HG02884 (cell line): ENCODE data around the gene HRH3.

Experiments
- ATAC-seq: cut with Tn5 transposase; IDR thresholded peaks from one replicate; pipeline ENCODE4 v1.9.1; 2021; ENCODE audit warnings: mild to moderate bottlenecking, moderate library complexity; ENCODE audit not compliant: unreplicated experiment

HRH3 gene

DNA sequence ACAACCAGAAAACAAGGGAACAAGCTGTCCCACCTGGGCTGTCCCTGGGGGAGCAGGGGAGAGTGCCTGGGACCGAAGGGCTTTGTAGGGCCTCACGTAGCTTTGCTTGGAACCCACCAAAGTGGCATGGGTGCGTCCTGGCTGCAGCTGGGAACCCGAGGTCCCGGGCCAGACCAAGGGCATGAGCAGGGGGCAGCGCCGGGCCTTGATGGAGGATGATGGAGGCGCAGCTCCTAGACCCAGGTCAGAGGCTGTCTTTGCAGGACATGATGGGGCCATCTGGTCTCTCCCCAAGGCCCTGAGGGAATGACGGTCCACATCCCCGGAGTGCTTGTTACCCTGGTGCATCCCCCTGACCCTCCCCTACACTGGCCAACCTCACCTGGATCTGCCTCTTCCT lies 10.6 kb upstream of the HRH3 start:
- no peak for ATAC-seq

DNA sequence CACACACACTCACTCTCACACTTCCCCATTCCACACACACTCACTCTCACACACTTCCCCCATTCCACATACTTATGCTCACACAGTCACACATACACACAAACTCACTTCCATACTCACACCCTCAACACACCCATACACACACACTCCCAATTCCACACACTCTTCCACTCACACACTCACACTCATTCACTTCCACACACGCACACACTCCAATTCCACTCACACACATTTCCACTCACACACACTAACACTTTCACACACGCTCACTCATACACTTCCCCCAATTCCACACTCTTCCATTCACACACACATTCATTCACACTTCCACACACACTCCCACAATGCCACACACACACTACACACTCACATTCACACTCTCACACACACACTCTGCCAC lies 10.2 kb upstream of the HRH3 start:
- no peak for ATAC-seq

DNA sequence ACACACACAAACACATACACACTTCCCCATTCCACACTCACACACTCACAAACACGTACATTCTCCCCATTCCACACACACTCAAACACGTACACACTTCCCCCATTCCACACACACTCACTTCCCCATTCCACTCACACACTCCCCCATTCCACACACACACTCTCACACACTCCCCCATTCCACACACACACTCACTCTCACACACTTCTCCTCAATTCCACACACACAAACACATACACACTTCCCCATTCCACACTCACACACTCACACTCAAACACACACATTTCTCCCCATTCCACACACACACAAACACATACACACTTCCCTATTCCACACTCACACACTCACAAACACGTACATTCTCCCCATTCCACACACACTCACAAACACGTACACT lies 9.6 kb upstream of the HRH3 start:
- ATAC-seq: no peak

DNA sequence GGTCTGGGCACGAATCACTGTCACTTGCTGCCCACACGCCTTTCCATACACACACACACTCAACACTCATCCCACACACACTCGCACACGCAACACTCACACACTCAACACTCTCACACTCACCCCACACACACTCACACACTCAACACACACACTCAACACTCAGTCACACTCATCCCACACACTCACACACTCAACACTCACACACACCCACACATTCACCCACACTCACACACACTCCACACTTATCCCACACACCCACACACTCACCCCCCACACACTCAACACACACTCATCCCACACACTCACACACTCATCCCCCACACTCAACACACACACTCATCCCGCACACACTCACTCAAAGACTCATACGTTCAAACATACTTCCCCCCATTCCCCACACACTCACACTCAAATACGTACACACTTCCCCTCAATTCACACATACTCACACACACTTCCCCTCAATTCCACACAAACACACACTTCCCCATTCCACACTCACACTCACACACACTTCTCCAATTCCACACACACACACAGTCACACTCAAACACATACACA lies 9.0 kb upstream of the HRH3 start:
- no peak for ATAC-seq

DNA sequence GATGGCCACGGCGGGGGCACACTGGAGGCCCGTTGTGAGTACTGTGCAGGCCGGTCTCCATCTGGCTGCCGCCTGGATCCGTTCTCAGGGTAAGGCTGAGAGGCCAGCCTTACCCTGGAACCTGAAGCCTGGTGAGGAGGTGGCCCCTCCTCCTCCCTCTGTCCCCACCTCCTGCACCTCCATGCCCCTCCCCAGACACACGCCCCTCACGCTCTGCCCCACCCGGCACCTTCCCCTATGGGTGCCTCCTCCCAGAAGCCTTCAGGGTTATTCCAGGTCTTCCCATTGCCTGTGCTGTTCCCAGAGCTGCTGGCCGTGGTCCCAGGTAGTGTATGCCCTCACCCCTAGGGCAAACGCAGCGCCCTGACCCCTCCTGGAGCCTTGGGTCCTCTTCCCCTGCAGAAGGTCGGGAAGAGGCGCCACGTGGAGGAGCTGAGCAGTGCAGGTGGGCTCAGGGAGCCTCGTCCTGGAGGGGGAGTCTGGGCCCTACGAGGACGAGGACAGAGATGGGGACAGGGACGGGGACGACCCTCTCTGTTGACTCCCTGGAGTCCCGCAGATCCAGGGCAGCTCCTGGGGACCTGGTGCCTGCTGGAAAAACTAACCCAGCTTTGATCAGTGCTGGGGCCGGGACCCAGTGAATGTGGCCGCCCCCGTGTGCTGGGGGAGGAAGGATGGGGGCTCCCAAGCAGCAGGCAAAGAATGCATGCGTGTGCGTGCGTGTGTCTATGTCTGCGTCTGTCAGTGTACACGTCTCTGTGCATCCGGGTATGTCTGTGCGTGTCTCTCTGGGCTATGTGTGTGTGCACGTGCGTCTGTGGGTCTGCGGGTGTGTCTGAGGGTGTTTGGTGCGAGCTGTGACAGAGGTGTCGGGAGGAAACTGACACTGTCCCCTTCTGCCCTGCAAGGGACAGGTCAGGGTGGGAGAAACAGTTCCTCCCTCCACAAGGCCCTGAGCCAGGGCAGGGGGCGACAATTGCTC lies 8.2 kb upstream of the HRH3 start:
- no peak for ATAC-seq

DNA sequence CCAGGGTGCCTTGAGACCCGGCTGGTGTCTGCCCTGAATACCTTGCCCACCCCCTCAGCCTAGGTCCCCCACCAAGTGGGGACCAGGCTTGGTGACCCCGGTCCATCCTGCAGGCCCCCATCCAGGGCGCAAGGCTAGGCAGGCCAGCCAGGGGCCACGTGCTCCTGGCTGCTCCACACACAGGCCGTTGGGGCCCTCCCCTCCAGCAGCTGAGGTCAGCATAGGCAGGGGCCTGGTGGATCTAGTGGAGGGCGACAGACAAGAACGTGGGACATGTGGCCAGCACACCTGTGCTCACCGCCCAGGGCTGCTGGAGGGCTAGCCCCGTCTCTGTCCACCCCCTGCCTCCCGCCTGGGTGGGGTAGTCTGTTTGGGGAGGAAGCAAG lies 7.5 kb upstream of the HRH3 start:
- ATAC-seq: no peak

DNA sequence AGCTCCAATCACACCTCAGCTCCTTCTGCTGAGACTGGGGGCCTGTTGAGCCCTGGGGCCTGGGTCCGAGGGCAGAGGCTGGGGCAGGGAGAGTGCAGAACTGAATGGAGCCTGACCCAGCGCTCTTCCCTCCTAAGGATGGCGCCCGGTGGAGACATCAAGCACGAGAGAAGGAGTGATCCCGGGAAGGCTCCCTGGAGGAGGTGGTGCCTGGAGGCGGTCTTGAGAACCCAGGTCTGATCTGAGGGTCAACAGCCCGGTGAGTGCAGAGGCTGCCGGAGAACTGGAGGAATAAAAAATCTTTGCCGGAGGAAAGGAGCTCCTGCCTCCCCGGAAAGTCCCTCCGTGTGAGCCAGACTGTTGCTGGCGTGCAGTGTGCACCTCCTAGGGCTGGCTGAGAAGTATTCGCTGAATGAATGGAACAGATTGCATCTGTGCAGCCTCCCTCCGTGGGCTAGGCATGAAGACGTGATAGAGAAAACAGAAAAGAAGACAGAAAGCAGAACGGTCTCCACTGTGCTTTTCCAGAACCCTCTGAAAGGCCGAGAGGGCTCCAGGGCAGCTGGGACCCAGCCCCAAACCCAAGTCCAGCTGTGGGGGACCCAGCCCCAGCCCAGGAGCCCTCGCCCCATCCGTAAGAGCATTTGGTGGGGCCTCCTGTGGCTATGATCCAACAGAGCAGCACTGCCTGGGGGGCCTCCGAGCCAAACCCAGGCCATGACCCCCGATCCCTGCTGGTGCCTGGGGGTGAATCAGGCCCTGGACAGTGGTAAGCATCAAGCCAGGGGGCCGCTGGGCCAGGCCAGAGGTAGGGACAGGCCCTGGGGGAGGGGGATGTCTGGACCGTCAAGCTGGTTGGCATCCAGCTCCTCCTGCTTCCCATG lies 6.9 kb upstream of the HRH3 start:
- no peak for ATAC-seq

DNA sequence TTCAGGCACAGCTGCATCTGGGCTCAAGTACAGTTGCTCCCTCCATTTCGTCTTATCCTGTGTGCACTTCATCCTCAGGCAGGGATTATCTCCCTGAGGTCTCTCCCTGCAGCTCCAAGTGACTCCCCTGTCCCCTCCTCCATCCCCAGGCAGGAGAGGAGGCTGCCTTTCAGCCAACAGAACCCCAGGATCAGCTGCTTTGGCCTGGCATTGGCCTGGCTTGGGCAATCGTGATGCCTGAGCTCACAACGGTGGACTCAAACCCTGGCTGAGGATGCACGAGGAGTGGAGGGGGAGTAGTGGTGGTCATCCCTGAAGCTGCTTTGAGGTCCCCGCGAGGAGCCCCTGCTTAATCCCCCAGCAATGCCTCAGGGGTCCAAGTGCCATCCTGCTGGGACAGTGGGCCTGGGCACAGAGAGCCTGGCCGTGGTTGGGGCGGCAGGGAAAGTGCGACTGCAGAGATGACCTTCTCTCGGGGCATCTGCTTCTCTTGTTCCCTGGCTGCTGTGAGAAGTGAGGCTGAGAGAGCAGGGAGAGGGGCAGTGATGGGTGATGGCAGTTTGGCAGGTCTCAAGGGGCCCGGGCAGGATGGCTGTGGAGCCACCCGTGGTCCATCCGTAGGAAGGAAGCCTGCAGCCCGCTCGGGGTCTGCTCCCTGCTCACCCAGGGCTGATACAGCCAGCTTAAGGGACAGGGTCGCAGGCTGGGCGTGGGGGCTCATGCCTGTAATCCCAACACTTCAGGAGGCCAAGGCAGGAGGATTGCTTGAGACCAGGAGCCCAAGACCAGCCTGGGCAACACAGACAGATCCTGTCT lies 6.0 kb upstream of the HRH3 start:
- ATAC-seq: no peak

DNA sequence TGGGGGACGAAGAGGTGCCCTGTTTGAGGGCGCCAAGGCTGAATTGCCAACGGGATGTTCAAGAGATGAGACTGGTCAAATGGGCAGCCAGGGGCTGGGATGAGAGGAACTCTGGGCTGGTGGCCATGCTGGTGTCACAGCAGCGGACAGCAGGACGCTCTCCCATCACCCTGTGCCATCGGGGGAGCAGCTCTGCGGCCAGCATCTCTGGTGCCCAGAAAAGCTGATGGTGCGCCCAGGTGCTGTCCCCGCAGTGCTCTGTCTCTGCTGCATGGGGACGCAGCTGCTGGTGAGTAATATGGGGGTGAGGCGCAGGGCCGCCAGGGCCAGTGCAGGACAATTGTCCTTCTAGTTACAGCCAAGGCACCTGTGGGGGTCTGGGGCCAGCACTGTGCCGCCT lies 4.9 kb upstream of the HRH3 start:
- no peak for ATAC-seq

DNA sequence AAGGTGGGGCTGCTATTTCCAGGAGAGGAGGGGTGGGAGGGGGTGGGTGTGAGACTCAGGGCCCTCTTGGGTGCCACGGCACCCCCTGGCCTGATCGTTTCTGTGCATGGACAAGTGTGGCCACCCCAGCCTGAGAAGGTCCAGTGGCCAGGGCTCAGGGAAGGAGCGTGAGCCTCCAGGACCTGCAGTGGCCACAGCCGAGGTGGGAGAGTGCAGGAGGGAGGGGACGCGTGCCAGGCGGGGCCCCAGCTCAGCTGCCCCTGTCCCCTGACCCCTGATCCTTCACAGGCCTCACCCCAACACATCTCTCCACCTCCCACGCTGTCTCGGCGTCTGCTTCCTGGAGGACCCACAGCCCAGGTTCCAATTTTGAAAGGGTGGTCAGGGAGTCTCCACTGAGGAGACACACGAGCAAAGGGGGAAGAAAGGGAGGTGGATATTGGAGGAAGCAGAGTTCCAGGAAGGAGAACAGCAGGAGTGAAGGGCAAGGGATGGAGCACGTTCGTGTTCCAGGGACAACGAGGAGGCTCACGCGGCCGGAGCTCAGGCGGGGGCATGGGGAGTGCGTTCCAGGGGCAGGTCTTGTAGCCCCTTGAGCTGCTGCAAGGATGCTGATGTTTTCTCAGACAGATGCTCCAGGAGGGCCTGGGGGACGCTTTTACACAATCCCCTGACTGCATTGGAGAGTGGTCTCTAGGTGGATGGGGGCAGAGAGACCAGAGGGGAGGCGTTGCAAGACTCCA lies 4.2 kb upstream of the HRH3 start:
- no peak for ATAC-seq

DNA sequence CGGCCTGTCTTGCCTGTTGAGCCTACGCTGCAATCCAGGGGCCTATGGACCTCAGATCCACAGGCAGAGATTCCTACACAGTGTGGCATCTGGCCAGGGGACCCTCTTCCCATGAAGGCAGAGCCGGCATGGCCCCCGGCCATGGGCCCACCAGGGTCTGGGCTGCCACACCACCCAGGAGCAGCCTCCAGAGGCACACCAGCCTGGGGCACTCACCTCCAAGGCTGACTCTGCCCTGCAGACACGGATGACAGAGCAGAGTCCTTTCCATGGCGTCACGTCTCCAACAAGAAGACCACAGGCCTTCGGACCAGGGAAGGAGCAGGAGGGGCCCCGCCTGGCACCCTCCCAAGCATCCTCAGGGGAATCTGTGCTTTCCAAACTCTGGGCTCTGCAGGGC lies 3.5 kb upstream of the HRH3 start:
- ATAC-seq: no peak

DNA sequence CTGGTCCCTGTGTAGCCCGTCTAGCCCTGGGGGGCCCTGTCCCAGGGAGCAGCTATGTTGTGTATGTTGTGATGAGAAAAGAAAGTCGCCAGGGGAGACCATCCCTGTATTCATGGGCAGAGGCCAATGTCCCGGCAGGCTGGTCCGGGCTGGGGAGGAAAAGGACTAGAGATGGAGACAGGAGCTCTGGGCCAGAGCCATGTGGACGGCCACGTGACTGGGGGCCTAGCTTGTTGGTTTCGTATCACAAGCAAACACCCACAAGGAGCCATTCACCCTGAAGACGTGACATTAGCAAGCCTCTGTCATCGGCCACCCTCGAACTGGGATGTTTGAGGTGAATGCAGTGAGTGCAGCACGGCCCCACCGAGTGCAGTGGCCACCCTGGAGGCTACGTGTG lies 2.9 kb upstream of the HRH3 start:
- no peak for ATAC-seq

DNA sequence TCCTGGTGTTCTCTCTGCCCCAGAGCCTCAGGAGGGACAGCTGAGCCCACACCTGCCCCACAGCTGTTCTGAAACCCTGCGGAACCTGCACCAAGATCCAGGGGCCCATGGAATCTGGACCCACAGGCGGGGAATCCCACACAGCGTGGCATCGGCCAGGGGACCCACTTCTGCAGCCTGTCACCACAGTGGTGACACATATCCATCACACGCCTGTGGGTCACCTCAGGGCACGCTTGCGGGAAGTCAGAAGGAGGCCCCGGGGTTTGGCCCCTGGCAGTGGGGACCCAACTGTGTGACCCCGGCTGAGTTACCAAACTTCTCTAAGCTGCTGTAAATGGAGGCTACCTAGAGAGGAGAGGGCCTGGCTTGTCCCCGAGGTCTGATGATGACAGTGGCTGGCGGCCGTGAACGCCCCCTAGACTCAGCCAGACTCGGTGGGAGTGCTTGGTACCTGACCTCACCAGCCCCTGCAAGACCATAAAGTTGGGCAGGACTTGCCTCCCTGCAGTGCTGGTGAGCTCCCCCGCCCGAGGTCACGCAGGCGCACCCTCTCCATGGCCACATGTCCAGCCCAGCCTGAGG lies 2.3 kb upstream of the HRH3 start:
- no peak for ATAC-seq

DNA sequence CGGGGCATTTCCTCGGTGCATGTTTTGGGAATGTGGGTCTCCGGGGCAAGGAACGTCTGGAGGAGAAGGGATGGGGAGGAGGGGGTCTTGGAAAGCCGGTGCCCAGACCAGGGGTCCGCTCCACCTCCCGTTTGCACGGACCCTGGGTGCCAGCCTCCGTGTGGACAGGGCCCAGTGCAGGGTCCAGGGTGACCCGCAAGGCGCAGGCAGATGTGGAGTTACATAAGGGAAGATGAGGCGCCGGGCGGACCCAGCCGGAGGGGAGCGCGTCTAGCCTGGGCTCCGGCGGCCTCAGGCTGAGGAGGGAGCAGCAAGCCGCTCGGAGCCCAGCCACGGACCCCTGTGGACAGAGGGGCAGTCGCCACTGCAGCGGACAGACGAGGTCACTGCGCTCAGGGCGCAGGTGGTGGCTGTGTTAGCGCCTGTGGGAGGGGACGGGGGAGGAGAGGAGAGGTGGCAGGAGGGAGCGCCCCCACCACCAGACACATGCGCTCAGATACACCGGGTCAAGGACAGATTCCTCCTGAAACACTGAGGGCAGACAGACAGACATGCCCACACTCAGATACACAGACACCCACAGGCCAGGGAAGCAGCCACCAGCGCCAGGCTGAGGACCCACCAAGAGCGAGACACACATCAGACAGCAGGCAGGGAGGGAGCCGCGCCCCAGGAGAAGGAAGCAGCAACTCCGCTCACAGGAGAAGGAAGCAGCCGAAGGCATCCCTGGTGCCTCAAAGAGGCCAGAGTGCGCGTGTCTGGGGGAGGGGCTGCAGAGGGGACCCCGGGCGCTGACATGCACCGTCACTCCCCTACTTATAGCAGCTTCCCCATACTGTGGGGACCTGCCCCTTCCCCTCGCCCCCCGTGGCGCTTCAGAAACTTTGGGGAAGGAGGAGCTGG lies 839 bp upstream of the HRH3 start:
- no peak for ATAC-seq

DNA sequence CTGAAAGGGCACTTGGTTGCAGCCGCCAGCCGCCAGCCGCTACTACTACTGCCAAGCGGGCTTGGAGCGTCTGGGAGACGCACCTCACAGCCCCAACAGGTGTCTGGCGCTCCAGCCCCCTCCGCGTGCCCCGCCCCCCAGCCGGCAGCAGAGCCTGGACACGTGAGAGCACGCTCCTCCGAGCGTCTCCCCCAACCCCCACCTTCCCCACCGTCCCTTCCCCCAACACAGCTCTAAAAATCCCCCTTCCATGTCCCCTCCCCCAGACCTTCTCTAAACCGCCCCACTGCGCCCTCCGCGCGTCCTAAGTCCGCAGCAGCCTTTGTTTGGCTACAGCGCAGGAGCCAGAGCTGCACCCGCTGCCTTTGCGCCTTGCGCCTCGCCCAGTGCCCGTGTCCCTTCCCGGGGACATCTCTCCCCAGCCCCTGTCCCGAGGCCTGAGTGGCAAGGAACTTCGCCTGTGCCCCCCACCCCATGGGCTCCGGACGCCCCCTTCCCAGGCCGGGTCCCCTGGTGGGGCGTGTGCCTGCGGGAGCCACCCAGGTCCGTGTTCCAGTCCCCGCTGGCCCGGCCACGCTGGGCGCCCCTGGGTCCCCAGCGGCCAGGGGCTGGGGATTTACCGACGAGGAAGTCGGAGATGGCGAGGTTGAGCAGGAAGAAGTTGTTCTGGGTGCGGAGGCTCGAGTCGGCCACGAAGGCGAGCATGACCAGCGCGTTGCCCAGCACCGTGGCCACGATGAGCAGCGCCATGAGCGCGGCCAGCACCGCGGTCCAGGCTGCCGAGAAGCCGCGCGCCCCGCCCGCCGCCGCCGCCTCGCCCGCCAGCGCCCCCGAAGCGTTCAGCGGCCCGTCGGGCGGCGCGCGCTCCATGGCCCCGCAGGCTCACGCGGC lies 732 bp downstream of the HRH3 start:
- no peak for ATAC-seq

DNA sequence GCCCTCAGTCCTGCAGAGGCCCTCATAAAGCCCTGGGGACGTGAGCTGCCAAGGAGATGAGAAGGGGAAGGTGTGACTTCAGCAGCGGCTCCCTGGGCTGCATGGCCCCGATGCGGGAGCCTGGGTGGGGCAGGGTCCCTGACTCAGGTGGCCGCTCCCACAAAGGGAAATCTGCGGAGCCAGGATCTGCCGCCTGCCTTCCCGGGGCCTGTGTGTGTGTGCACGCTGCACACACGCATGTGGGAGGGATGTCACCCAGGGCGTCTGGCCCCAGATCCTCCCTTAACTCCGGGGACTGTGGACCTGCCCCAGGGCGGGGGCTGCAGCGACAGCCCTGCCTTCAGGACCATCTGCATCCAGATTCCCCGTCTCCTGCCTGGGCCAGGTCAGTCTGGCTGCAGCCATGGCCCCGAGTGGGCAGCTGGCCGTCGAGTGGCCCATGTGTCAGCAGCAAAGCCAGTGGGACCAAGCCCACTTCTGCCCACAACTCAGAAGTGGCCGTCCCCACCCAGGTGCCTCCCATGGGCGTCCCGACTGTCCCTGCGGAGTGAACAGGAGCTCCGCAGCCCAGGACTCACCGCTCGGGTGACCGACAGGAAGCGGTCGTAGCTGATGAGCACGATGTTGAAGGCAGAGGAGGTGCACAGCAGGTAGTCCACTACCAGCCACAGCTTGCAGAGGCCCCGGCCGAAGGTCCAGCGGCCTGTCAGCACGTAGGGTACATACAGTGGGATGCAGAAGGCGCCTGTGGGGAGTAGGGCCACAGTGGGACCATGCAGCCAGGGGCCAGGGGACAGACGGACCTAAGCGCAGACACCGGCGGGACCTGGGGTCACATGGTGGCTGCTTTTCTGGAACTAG lies 1.9 kb downstream of the HRH3 start:
- no peak for ATAC-seq
